ENCODE measurements around the gene MATN1.

Gene MATN1

GRCh38 chr1:30718091-30718635, 5.2 kb downstream of the MATN1 start:
- peak; percentile 99 to 100 for DNase-seq (ENCODE audit: low read depth in 2 of 2)

- DNase-seq (ENCODE audit: low read depth in 2 of 2): no peak
These were observed 6.7 kb downstream of the MATN1 start for GRCh38 chr1:30716646-30717045.

GRCh38 chr1:30715886-30716285, 7.5 kb downstream of the MATN1 start:
- DNase-seq (ENCODE audit: low read depth in 2 of 2): no peak

GRCh38 chr1:30715216-30715615, 8.2 kb downstream of the MATN1 start:
- DNase-seq (ENCODE audit: low read depth in 2 of 2): no peak

- DNase-seq (ENCODE audit: low read depth in 2 of 2): no peak
These were observed 8.8 kb downstream of the MATN1 start for GRCh38 chr1:30714536-30715090.

GRCh38 chr1:30714025-30714424, 9.4 kb downstream of the MATN1 start:
- no peak for DNase-seq (ENCODE audit: low read depth in 2 of 2)

- DNase-seq (ENCODE audit: low read depth in 2 of 2): no peak
These were observed 10.1 kb downstream of the MATN1 start for GRCh38 chr1:30713311-30713710.

GRCh38 chr1:30712583-30712982, 10.8 kb downstream of the MATN1 start:
- no peak for DNase-seq (ENCODE audit: low read depth in 2 of 2)

- no peak for DNase-seq (ENCODE audit: low read depth in 2 of 2)
These were observed 13.0 kb downstream of the MATN1 start for GRCh38 chr1:30710407-30710806.

- DNase-seq (ENCODE audit: low read depth in 2 of 2): no peak
These were observed 15.0 kb downstream of the MATN1 start for GRCh38 chr1:30708361-30708728.

- DNase-seq (ENCODE audit: low read depth in 2 of 2): peak; percentile 20 to 33
These were observed 15.7 kb downstream of the MATN1 start for GRCh38 chr1:30707412-30708360.

- no peak for DNase-seq (ENCODE audit: low read depth in 2 of 2)
These were observed 16.9 kb downstream of the MATN1 start for GRCh38 chr1:30706528-30706927.

- no peak for DNase-seq (ENCODE audit: low read depth in 2 of 2)
These were observed 17.7 kb downstream of the MATN1 start for GRCh38 chr1:30705698-30706097.

- DNase-seq (ENCODE audit: low read depth in 2 of 2): no peak
These were observed 18.4 kb downstream of the MATN1 start for GRCh38 chr1:30704765-30705509.

GRCh38 chr1:30704271-30704670, 19.1 kb downstream of the MATN1 start:
- DNase-seq (ENCODE audit: low read depth in 2 of 2): no peak

- DNase-seq (ENCODE audit: low read depth in 2 of 2): no peak
These were observed 20.6 kb downstream of the MATN1 start for GRCh38 chr1:30702823-30703222.

GRCh38 chr1:30701258-30701633, 22.1 kb downstream of the MATN1 start:
- no peak for DNase-seq (ENCODE audit: low read depth in 2 of 2)

- no peak for DNase-seq (ENCODE audit: low read depth in 2 of 2)
These were observed 22.7 kb downstream of the MATN1 start for GRCh38 chr1:30700528-30701257.

GRCh38 chr1:30699762-30700161, 23.6 kb downstream of the MATN1 start:
- no peak for DNase-seq (ENCODE audit: low read depth in 2 of 2)

- no peak for DNase-seq (ENCODE audit: low read depth in 2 of 2)
These were observed 24.9 kb downstream of the MATN1 start for GRCh38 chr1:30698401-30698981.
